Progenitor cell of endocrine pancreas (in vitro differentiated cells): ENCODE data around the gene RMP24.

ENCODE experiments used
- DNase-seq: peaks from one replicate; pipeline ENCODE4 v3.0.0; 2021; ENCODE audit warnings: low spot score; ENCODE audit not compliant: unreplicated experiment
- H3K27ac Mint-ChIP-seq: 2 replicates; pipeline ENCODE4 v1.8.0; 2021; ENCODE audit warnings: mild to moderate bottlenecking, moderate library complexity, mixed read lengths
- H3K27me3 Mint-ChIP-seq: 2 replicates; pipeline ENCODE4 v1.8.0; 2021; ENCODE audit warnings: mixed read lengths
- H3K36me3 Mint-ChIP-seq: 2 replicates; pipeline ENCODE4 v1.8.0; 2022; ENCODE audit warnings: mixed read lengths; ENCODE audit not compliant: insufficient read depth
- H3K4me1 Mint-ChIP-seq: 2 replicates; pipeline ENCODE4 v1.8.0; 2021; ENCODE audit warnings: low read depth, mixed read lengths
- H3K4me3 Mint-ChIP-seq: 2 replicates; pipeline ENCODE4 v1.8.0; 2021; ENCODE audit warnings: low read depth, mild to moderate bottlenecking, moderate library complexity, mixed read lengths
- H3K9me3 Mint-ChIP-seq: 2 replicates; pipeline ENCODE4 v1.8.0; 2021; ENCODE audit warnings: low read depth, mixed read lengths
- CTCF ChIP-seq: fragments of 200-600 bp; sonication (generic); IDR thresholded peaks from one replicate; pipeline ENCODE4 v1.5.0; 2021; ENCODE audit warnings: antibody characterized with exemption, mild to moderate bottlenecking; ENCODE audit not compliant: unreplicated experiment

The RMP24 gene

GRCh38 chr18:35991696-35992095 is 19.2 kb downstream of the RMP24 start:
- Mint-ChIP-seq H3K27me3 (no peaks in the 10 kb centered on the region), H3K9me3 (no peaks in the 10 kb centered on the region)

GRCh38 chr18:35993013-35993412 is 20.5 kb downstream of the RMP24 start:
- Mint-ChIP-seq H3K27ac (no peak overlapping the region), H3K36me3 (peaks cover 2% of the 10 kb centered on the region), H3K4me3 (no peak overlapping the region), H3K4me1 (no peaks in the 10 kb centered on the region), H3K27me3 (no peaks in the 10 kb centered on the region), H3K9me3 (no peaks in the 10 kb centered on the region)
- no peak for DNase-seq
- no peak for TF ChIP-seq CTCF

More at GRCh38 chr18:35991696-35992095, 19.2 kb downstream of the RMP24 start:
- peaks cover 5% of the 10 kb centered on the region for H3K36me3 Mint-ChIP-seq
- no peak for DNase-seq
- H3K4me3 Mint-ChIP-seq = no peak overlapping the region
- H3K4me1 Mint-ChIP-seq = no peaks in the 10 kb centered on the region
- TF ChIP-seq CTCF = no peak
- no peak overlapping the region for H3K27ac Mint-ChIP-seq

- no peaks in the 10 kb centered on the region for H3K4me1 Mint-ChIP-seq
- H3K27me3 Mint-ChIP-seq = no peaks in the 10 kb centered on the region
- DNase-seq = no peak
- no peak overlapping the region for H3K27ac Mint-ChIP-seq
- no peaks in the 10 kb centered on the region for H3K9me3 Mint-ChIP-seq
- no peaks in the 10 kb centered on the region for H3K36me3 Mint-ChIP-seq
- peak; percentile 54 for TF ChIP-seq CTCF
- H3K4me3 Mint-ChIP-seq = no peak overlapping the region
These were observed 26.5 kb downstream of the RMP24 start for GRCh38 chr18:35998967-35999366.

- no peaks in the 10 kb centered on the region for H3K36me3 Mint-ChIP-seq
- H3K4me1 Mint-ChIP-seq = no peaks in the 10 kb centered on the region
- no peak for TF ChIP-seq CTCF
- no peaks in the 10 kb centered on the region for H3K9me3 Mint-ChIP-seq
- H3K4me3 Mint-ChIP-seq = no peak overlapping the region
- no peaks in the 10 kb centered on the region for H3K27me3 Mint-ChIP-seq
- H3K27ac Mint-ChIP-seq = no peak overlapping the region
- DNase-seq = no peak
These were observed 27.4 kb downstream of the RMP24 start for GRCh38 chr18:35999925-36000324.

GRCh38 chr18:36006997-36007396 is 34.5 kb downstream of the RMP24 start:
- Mint-ChIP-seq H3K27ac (no peak overlapping the region), H3K27me3 (no peaks in the 10 kb centered on the region), H3K4me1 (no peaks in the 10 kb centered on the region), H3K36me3 (no peaks in the 10 kb centered on the region), H3K4me3 (no peak overlapping the region), H3K9me3 (no peaks in the 10 kb centered on the region)
- TF ChIP-seq CTCF = no peak
- DNase-seq = no peak
